Right lobe of liver (tissue), 4 donors: ENCODE results near the gene ARID4B.

ENCODE experiments used
- CTCF ChIP-seq, 4 donors: fragments of 200-600 bp in 3 of 4; fragments of 450-650 bp in 1 of 4; IDR thresholded peaks; one replicate each; pipeline versions ENCODE4 v1.5.1 to v1.8.0; 2016 to 2022; ENCODE audit warnings: antibody characterized with exemption in 4 of 4, mild to moderate bottlenecking in 2 of 4
- POLR2A ChIP-seq: fragments of 450-650 bp; IDR thresholded peaks from one replicate; pipeline ENCODE4 v1.6.1; 2017; ENCODE audit warnings: antibody characterized with exemption, mild to moderate bottlenecking
- donor health status: DM: no; HTN: no; CAD: no.
- donor health status: DM: no; HTN: no; CAD: no.
- donor health status: DM: no; HTN: yes; CAD: no.

GRCh38 chr1:235152235-235152634, 175.7 kb downstream of the ARID4B start:
- TF ChIP-seq POLR2A (no peak), CTCF (IDR thresholded peaks at IDR 0.05) (no peak)
